Neural progenitor cell (in vitro differentiated cells): ENCODE measurements around the gene HEXD.

Experiments
- EZH2 ChIP-seq: fragments of 200-600 bp; sonication (generic); IDR thresholded peaks from 2 replicates; pipeline ENCODE4 v1.6.1; 2017; ENCODE audit warnings: antibody characterized with exemption, mild to moderate bottlenecking, moderate library complexity
- EZH2phosphoT487 ChIP-seq: fragments of 200-600 bp; sonication (generic); IDR thresholded peaks from 2 replicates; pipeline ENCODE4 v1.6.1; 2017; ENCODE audit warnings: antibody characterized with exemption
- TF ChIP-seq, protein P1 (sequence below): fragments of 200-600 bp; sonication (generic); IDR thresholded peaks from 2 replicates; pipeline ENCODE4 v1.5.1; 2017; ENCODE audit warnings: antibody characterized with exemption, mild to moderate bottlenecking

DNA sequence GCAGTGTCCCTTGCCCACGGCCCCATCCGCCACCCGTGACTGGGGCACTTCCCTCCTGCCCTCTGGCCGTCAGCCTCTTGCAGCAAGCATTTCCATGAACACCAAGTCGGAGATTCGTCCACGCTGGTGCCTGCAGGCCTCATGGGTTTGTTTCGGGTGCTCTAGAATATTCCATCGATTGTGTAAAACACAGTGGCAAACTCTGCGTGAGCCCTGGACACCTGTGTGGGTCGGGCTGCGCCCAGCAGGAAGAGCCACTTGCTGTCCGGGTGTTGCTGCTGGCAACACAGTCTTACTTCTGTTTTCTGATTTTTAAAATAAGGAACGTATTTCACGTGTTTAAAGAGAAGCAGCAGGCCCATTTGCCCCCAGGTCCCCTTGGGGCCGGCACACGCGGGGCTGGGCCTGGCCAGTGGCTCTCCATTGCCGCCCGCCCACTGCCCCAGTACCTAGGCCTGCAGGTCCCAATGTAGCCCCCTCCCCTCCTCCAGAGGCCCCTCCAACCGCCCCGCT is 22.4 kb downstream of the HEXD start:
- TF ChIP-seq, protein P1, sequence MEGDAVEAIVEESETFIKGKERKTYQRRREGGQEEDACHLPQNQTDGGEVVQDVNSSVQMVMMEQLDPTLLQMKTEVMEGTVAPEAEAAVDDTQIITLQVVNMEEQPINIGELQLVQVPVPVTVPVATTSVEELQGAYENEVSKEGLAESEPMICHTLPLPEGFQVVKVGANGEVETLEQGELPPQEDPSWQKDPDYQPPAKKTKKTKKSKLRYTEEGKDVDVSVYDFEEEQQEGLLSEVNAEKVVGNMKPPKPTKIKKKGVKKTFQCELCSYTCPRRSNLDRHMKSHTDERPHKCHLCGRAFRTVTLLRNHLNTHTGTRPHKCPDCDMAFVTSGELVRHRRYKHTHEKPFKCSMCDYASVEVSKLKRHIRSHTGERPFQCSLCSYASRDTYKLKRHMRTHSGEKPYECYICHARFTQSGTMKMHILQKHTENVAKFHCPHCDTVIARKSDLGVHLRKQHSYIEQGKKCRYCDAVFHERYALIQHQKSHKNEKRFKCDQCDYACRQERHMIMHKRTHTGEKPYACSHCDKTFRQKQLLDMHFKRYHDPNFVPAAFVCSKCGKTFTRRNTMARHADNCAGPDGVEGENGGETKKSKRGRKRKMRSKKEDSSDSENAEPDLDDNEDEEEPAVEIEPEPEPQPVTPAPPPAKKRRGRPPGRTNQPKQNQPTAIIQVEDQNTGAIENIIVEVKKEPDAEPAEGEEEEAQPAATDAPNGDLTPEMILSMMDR = no peak
- TF ChIP-seq EZH2 (no peak), EZH2phosphoT487 (no peak)
